Activated CD4-positive, alpha-beta T cell treated with anti-CD3 and anti-CD28 coated beads for 48 hours (primary cell): Measurements from ENCODE around the gene PDLIM4.

Source experiments
- DNase-seq: peaks from one replicate; pipeline ENCODE4 v3.0.0-alpha.2; 2020

Gene PDLIM4

GRCh38 chr5:132227485-132228240 lies 29.8 kb upstream of the PDLIM4 start, which contains the start of gene P4HA2:
Gene P4HA2 (minus strand): TSS chr5:132227853. CDS start chr5:132218626, 9,227 bp downstream.
- peak; percentile 67 for DNase-seq

GRCh38 chr5:132228241-132229035 lies 29.1 kb upstream of the PDLIM4 start:
- no peak for DNase-seq

GRCh38 chr5:132229236-132229635 lies 28.3 kb upstream of the PDLIM4 start:
- DNase-seq: no peak

- no peak for DNase-seq
Observed at GRCh38 chr5:132230871-132231270, 26.6 kb upstream of the PDLIM4 start.

- DNase-seq: no peak
Observed at GRCh38 chr5:132232465-132232864, 25.0 kb upstream of the PDLIM4 start.

GRCh38 chr5:132233081-132233480 lies 24.4 kb upstream of the PDLIM4 start:
- no peak for DNase-seq

GRCh38 chr5:132233811-132234683 lies 23.4 kb upstream of the PDLIM4 start:
- DNase-seq: no peak

GRCh38 chr5:132234684-132235062 lies 22.8 kb upstream of the PDLIM4 start:
- DNase-seq: no peak

GRCh38 chr5:132235340-132235739 lies 22.2 kb upstream of the PDLIM4 start:
- DNase-seq: no peak

- no peak for DNase-seq
Observed at GRCh38 chr5:132237141-132237540, 20.4 kb upstream of the PDLIM4 start.

- DNase-seq: no peak
Observed at GRCh38 chr5:132237670-132238069, 19.8 kb upstream of the PDLIM4 start.

- peak; percentile 89 for DNase-seq
Observed at GRCh38 chr5:132238169-132238744, 19.2 kb upstream of the PDLIM4 start.

- DNase-seq: no peak
Observed at GRCh38 chr5:132238901-132239500, 18.5 kb upstream of the PDLIM4 start.

GRCh38 chr5:132239776-132240175 lies 17.7 kb upstream of the PDLIM4 start:
- no peak for DNase-seq

GRCh38 chr5:132243366-132243977 lies 14.0 kb upstream of the PDLIM4 start:
- no peak for DNase-seq

GRCh38 chr5:132245593-132245992 lies 11.9 kb upstream of the PDLIM4 start:
- no peak for DNase-seq

- DNase-seq: no peak
Observed at GRCh38 chr5:132246806-132247205, 10.7 kb upstream of the PDLIM4 start.

- DNase-seq: no peak
Observed at GRCh38 chr5:132250547-132250946, 6.9 kb upstream of the PDLIM4 start.

- DNase-seq: no peak
Observed at GRCh38 chr5:132251220-132251725, 6.2 kb upstream of the PDLIM4 start.

- DNase-seq: no peak
Observed at GRCh38 chr5:132253008-132253441, 4.5 kb upstream of the PDLIM4 start.

GRCh38 chr5:132253452-132254320 lies 3.8 kb upstream of the PDLIM4 start:
- DNase-seq: no peak
